ENCODE data around the gene HIVEP3. TPM values are rescaled to one million over a fixed set of nuclear protein-coding genes. Genes with fewer than 3 reads are reported as not detected.

The HIVEP3 gene
- total RNA-seq, 1 donor from 2014 or later: 3.6 TPM

DNA sequence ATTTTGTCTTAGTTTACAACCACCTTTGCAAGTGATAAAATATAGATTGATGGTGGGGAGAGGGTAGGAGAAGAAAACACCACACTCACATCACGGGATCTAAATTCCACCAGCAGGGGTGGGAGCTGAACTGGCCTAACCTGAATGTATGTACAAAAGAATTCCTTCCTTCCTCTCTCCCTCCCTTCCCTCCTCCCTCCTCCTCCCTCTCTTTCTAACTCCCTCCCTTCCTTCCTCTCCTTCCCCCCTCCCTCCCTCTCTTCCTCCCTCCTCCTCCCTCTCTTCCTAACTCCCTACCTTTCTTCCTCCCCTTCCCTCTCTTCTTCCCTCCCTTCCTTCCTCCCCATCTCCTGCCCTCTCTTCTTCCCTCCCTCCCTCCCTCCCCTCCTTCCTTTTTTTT, 40.2 kb downstream of the HIVEP3 start:
- TF ChIP-seq, protein P1, sequence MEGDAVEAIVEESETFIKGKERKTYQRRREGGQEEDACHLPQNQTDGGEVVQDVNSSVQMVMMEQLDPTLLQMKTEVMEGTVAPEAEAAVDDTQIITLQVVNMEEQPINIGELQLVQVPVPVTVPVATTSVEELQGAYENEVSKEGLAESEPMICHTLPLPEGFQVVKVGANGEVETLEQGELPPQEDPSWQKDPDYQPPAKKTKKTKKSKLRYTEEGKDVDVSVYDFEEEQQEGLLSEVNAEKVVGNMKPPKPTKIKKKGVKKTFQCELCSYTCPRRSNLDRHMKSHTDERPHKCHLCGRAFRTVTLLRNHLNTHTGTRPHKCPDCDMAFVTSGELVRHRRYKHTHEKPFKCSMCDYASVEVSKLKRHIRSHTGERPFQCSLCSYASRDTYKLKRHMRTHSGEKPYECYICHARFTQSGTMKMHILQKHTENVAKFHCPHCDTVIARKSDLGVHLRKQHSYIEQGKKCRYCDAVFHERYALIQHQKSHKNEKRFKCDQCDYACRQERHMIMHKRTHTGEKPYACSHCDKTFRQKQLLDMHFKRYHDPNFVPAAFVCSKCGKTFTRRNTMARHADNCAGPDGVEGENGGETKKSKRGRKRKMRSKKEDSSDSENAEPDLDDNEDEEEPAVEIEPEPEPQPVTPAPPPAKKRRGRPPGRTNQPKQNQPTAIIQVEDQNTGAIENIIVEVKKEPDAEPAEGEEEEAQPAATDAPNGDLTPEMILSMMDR (IDR thresholded peaks at IDR 0.05): no peak
- DNase-seq (ENCODE audit: low spot score): no peak
- Mint-ChIP-seq H3K4me1 (ENCODE audit: low read depth) (peaks cover 23% of the 10 kb centered on the region), H3K36me3 (ENCODE audit: low read depth) (no peaks in the 10 kb centered on the region), H3K4me3 (ENCODE audit: unreplicated experiment) (no peak overlapping the region), H3K9me3 (ENCODE audit: low read depth) (no peaks in the 10 kb centered on the region), H3K27ac (ENCODE audit: unreplicated experiment) (no peak overlapping the region), H3K27me3 (ENCODE audit: low read depth) (no peaks in the 10 kb centered on the region)

DNA sequence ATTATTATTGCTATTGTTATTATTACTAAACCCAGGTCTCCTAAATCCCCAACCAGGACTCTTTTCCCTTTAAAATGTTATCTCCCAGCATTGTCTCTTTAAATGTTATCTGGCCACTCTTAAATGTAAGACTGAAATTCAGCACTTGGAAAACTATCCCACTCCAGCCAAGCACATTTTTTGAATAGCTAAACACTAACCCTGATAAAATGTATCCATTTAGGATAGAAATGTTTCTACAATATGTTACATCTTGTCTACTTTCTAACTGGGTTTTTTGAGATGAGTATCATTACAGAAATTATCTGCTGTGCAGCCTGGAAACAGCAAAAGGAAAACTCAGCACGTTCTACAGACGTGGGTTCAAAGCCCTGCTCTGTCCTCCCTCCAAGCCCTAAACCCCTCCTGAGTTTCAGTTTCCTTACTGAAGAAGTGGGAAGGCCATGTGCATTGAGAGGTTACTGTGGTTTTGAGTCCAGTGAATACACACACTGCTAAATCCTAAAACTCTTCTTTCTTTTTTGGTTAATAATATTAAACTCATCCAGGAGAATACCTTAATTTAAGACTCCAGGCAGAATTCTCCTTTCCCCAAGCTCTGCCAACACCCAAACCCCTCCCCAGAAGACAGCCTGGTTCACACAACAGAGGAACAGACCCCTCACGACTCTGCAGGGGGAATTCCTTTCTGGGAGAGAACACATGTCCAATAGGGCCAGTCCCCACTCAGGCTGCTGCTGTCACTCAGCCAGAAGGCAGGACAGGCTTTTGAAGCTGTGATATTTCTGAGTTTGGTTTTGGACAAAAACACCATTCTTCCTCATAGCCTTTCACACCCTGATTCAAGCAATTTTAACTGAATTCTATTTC, 41.9 kb downstream of the HIVEP3 start:
- H3K4me3 Mint-ChIP-seq (ENCODE audit: unreplicated experiment): peak overlapping the region; percentile 22
- DNase-seq (ENCODE audit: low spot score): no peak
- H3K27ac Mint-ChIP-seq (ENCODE audit: unreplicated experiment): peak overlapping the region; percentile 87
- H3K4me1 Mint-ChIP-seq (ENCODE audit: low read depth): peaks cover 12% of the 10 kb centered on the region
- TF ChIP-seq, protein P1 (IDR thresholded peaks at IDR 0.05): no peak
- no peaks in the 10 kb centered on the region for H3K36me3 Mint-ChIP-seq (ENCODE audit: low read depth)
- H3K9me3 Mint-ChIP-seq (ENCODE audit: low read depth): no peaks in the 10 kb centered on the region
- no peaks in the 10 kb centered on the region for H3K27me3 Mint-ChIP-seq (ENCODE audit: low read depth)

DNA sequence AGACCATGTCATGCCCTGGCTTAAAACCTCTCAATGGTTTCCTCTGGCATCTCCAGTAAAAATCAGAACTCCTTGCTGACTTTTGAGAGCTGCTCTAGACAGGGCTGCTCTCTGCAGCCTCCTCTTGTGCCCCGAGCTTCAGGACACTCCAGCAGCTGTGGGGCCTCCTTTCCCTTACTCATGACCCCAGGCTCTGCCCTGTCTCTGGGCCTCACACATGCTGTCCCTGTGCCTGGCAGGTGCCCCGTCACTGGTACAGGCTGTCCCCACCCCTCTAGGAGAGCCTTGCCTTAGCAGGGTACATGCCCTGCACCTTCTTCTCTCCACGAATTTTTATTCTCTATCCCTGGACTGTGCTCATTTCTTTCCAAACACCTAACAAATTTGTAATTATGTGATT, 43.2 kb downstream of the HIVEP3 start:
- no peak overlapping the region for H3K27ac Mint-ChIP-seq (ENCODE audit: unreplicated experiment)
- no peaks in the 10 kb centered on the region for H3K27me3 Mint-ChIP-seq (ENCODE audit: low read depth)
- no peaks in the 10 kb centered on the region for H3K36me3 Mint-ChIP-seq (ENCODE audit: low read depth)
- H3K4me1 Mint-ChIP-seq (ENCODE audit: low read depth): peaks cover 11% of the 10 kb centered on the region
- no peak overlapping the region for H3K4me3 Mint-ChIP-seq (ENCODE audit: unreplicated experiment)
- no peaks in the 10 kb centered on the region for H3K9me3 Mint-ChIP-seq (ENCODE audit: low read depth)
- DNase-seq (ENCODE audit: low spot score): no peak
- TF ChIP-seq, protein P1 (IDR thresholded peaks at IDR 0.05): no peak

DNA sequence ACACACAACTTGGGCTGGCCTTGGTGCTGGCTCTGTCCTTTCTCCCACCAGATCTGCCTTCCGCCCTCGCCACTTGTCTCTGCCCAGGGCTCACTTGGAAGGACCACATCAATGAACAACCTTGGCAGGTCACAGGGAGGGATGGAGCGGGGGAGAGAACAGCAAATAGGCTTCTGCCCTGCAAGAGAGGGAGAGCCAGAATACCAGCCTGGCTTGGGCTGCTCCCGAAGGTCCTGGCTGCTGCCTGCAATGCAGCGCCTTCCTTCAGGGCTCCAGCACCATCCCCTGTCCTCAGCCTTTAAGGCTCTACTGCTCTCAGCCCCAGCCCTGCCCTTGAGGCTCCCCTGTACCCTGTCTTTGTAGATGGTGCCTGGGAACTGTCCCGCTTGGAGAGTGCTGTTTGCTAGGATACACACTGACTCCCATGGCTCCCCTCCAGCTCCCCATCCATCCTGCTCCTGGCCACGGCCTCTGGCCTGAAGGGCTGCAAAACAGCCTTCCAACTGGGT, 43.8 kb downstream of the HIVEP3 start:
- peaks cover 14% of the 10 kb centered on the region for H3K4me1 Mint-ChIP-seq (ENCODE audit: low read depth)
- no peaks in the 10 kb centered on the region for H3K36me3 Mint-ChIP-seq (ENCODE audit: low read depth)
- no peak for DNase-seq (ENCODE audit: low spot score)
- no peaks in the 10 kb centered on the region for H3K9me3 Mint-ChIP-seq (ENCODE audit: low read depth)
- no peak overlapping the region for H3K27ac Mint-ChIP-seq (ENCODE audit: unreplicated experiment)
- TF ChIP-seq, protein P1 (IDR thresholded peaks at IDR 0.05): no peak
- no peaks in the 10 kb centered on the region for H3K27me3 Mint-ChIP-seq (ENCODE audit: low read depth)
- no peak overlapping the region for H3K4me3 Mint-ChIP-seq (ENCODE audit: unreplicated experiment)

DNA sequence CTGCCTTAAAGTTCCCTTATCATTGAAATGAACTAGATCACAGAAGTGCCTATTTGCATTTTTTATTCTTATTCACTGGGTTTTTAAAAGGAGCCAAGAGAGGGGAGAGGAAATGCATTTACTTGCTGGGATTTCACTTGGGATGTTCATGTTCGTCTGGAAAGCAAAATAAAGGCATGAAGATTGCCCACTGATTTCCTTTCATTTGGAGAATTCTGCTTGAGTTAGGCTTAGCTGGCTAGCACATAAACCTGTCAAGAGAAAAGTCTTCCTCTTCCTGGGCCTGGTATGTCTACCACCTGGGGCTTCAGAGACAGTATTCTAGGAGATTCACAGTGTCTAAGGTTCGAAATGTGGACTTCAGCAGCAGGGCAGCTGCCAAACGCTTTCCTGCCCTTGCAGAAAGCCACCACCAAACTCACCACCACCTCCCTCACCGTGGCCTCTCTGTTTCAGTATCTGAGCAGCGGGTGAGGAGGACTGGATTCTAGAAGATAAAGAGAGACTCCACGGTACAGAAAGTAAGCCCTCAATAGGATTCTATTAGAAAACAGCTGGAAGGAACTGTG, 44.5 kb downstream of the HIVEP3 start:
- peaks cover 15% of the 10 kb centered on the region for H3K4me1 Mint-ChIP-seq (ENCODE audit: low read depth)
- H3K27me3 Mint-ChIP-seq (ENCODE audit: low read depth): no peaks in the 10 kb centered on the region
- TF ChIP-seq, protein P1 (IDR thresholded peaks at IDR 0.05): no peak
- H3K27ac Mint-ChIP-seq (ENCODE audit: unreplicated experiment): no peak overlapping the region
- no peaks in the 10 kb centered on the region for H3K36me3 Mint-ChIP-seq (ENCODE audit: low read depth)
- no peak for DNase-seq (ENCODE audit: low spot score)
- H3K9me3 Mint-ChIP-seq (ENCODE audit: low read depth): no peaks in the 10 kb centered on the region
- H3K4me3 Mint-ChIP-seq (ENCODE audit: unreplicated experiment): no peak overlapping the region

Data from chondrocyte (in vitro differentiated cells).